Choroid plexus epithelial cell (primary cell): ENCODE measurements around the gene ARF1.

Source experiments
- DNase-seq: peaks from one replicate; pipeline ENCODE4 v3.0.0-alpha.2; 2010; ENCODE audit warnings: low read depth
- H3K4me3 ChIP-seq: 2 replicates; pipeline ENCODE4 v1.5.1; 2011; ENCODE audit warnings: low read depth, mild to moderate bottlenecking, control low read depth, low read length, moderate library complexity
- TF ChIP-seq, protein P1 (sequence below): conservative IDR thresholded peaks from 2 replicates; pipeline ENCODE4 v1.5.1; 2011; ENCODE audit warnings: low read depth, mild to moderate bottlenecking, control low read depth, inconsistent platforms, low read length, moderate library complexity

ARF1 gene

DNA sequence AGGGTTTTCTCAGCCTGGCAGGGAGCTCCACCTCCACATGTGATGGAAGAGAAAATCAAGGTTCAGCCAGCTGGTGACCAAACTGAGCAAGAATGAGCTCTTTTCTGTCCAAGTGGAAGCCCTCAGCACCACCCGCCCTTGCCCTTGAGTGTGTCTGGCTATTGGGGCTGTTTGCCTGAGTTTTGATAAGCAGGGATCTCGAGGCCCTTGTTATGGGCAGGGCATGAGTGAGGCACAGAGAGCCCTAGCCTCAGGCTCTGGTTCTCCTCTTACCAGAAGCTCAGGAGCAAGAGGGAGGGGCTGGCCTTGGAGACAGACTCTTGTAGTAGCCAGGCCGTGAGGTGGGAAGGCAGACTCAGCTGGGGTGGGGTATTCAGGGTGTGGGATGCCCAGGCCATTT is 37.5 kb upstream of the ARF1 start:
- H3K4me3 ChIP-seq = no peak overlapping the region
- DNase-seq = no peak
- TF ChIP-seq, protein P1, sequence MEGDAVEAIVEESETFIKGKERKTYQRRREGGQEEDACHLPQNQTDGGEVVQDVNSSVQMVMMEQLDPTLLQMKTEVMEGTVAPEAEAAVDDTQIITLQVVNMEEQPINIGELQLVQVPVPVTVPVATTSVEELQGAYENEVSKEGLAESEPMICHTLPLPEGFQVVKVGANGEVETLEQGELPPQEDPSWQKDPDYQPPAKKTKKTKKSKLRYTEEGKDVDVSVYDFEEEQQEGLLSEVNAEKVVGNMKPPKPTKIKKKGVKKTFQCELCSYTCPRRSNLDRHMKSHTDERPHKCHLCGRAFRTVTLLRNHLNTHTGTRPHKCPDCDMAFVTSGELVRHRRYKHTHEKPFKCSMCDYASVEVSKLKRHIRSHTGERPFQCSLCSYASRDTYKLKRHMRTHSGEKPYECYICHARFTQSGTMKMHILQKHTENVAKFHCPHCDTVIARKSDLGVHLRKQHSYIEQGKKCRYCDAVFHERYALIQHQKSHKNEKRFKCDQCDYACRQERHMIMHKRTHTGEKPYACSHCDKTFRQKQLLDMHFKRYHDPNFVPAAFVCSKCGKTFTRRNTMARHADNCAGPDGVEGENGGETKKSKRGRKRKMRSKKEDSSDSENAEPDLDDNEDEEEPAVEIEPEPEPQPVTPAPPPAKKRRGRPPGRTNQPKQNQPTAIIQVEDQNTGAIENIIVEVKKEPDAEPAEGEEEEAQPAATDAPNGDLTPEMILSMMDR = no peak

DNA sequence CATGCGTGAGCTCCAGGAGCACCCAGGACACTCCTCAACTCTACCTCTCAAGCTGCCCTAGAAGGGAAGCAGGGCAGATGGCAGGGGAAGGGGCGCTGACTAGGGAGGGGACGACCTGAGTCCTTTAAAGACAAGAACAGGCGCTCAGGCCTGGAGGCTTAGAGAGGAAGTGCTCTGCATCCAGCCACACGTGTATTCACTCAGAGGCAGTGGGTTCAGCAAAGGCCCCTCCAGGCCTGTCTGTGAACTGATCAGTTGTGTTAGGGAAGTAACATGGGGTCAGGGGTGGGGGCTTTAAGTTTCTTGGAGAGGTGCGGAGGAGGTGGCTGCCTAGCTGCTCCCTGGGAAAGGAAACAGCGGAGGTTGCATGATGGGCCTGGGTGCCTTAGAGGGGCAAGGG is 37.1 kb upstream of the ARF1 start:
- TF ChIP-seq, protein P1 = no peak

DNA sequence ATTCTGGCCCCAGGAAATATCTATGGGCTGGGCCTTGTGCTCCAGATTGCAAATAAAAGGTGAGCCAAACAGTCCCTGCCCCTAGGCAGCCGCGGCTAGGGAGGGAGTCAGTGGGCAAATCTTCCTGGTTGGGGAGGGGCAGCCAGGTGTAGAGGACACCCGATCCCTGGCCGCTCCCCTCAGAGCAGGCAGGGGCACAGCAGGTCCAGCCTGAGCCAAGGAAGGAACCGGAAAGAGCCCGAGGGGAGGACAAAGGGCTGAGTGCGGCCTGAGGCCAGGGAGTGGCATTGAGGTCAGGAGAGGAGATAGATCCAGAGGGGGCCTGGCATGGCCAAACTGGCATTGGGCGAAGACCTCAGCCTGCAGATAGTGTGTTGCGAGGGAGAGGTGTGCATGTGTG is 36.6 kb upstream of the ARF1 start:
- no peak for DNase-seq
- H3K4me3 ChIP-seq = no peak overlapping the region
- TF ChIP-seq, protein P1 = no peak

More for the DNA sequence above, 37.1 kb upstream of the ARF1 start:
- DNase-seq = no peak
- no peak overlapping the region for H3K4me3 ChIP-seq

DNA sequence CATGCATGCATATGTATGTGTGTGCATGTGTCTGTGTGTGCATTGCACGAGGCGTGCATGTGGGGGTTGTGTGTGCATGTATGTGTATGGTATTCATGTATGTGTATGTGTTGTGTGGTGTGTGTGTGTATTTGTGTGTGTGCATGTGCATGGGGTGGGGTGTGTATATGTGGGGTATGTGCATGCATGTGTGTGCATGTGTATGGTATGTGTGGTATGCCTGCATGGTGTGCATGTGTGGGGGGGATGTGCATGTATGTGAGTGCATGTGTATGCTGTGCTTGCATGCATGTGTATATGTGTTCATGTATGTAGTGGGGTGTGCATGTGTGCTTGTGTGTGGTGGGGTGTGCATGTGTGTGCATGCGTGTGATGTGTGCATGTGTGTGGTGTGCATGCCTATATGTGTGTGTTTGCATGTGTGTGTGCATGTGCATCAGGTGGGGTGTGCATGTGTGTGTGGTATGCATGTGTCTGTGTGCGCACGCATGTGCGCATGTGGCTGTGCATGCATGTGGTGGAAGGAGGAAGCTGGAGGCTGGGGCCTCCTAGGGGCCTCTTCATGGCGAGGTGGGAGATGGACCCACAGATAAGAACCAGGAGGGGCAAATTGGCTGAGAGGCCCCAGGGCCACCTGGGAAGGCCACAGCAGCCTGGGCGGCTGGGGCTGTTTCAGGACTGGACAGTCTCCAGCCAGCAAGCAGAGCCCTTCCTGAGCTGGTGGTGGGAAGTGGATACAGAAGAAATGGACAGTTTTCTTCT is 35.9 kb upstream of the ARF1 start:
- no peak overlapping the region for H3K4me3 ChIP-seq
- TF ChIP-seq, protein P1 = no peak
- DNase-seq = no peak

DNA sequence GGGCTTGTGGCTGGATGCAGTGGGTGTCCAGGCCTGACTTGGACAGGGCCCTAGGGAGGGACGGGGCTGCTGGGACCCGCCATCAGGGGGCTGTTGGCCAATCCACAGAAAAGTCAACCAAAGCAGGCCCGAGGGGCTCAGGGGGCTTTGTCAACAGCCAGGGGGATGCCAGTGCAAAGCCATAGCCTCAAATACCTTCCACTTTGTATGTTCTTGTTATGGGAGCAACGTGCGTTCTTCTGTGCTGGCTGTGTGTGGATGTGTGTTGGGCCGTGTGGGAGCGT is 35.4 kb upstream of the ARF1 start:
- H3K4me3 ChIP-seq = no peak overlapping the region
- no peak for DNase-seq
- TF ChIP-seq, protein P1 = no peak

DNA sequence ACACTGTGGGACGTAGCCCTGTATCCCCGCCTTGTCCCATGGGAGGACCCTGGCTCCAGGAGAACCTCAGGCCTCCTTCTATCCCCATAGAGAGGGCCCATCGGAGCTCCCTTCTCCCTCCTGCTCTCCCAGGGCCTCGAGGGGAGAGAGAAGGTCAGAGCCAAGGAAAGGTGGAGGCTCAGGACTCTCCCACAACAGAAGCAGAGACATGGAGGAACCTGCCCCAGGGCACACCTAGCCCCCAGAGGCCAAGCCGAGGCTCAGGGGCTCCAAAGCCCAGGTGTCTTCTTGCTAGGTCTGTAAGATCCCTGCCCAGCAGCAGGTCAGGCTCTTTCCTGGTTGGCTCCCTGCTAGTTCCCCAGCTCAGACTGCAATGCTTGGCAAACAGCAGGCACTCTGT is 34.4 kb upstream of the ARF1 start:
- no peak overlapping the region for H3K4me3 ChIP-seq
- DNase-seq = no peak
- TF ChIP-seq, protein P1 = no peak

DNA sequence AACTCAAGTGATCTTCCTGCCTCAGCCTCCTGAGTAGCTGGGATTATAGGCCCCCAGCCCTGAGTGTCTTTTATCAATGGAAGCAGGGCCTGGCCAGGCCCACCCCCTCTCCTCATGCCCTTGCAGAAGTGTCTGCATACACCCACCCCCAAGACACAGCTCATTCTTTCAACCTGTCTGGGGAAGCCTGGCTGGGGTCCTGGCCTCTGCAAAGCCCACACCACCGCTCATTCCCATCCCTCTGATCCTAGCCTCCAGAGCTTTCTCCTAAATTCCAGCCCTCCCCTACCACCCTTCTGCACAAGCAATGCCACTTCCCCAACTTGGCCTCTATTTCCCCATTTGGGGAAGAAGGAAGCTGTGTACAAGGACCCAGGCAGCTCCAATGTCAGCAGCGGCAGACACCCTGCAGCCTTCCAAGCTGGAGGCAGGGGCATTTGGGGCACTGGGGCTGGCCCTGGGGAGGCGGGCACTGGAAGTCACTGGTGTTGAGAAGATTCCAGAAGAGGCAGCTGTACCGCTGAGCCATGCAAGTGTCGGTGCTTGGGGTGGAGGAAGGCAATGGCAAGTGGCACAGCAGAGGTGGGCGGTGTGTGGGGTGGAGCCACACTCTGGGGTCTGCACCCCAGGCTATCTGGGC is 33.7 kb upstream of the ARF1 start:
- H3K4me3 ChIP-seq = no peak overlapping the region
- TF ChIP-seq, protein P1 = no peak
- DNase-seq = no peak
